SIG-M5 treated with dmso at 0.1 percent for 504 hours (cell line): ENCODE results near the gene SCYGR3.

Experiments used
- DNase-seq: peaks from one replicate; lab custom pipeline; 2025; ENCODE audit not compliant: unreplicated experiment; lab: John Stamatoyannopoulos, UW

The SCYGR3 gene

GRCh38 chr2:227565080-227565479, 49.6 kb downstream of the SCYGR3 start:
- no peak for DNase-seq
